Measurements from ENCODE around the gene CAMKK1.

CAMKK1 gene

DNA sequence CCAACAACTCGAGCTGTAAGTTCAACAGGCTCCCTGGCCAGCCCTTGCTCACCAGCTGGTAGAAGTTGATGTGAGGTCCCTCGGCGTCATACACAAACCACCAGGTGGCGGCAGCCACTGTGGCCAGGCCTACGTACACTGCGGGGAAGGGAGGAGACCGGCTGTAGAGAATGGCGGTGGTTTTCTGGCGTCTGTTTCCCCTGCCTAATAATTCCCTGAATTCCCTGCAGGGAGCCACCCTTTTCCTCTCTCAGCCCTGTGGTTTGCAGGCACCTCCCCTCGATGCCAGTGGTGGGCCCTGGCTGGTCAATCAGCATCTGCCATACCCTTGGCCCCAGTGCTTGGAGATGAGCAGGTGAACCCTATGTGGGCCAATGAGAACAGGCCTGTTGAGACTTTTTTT is 42.3 kb upstream of the CAMKK1 start:
- no peak for TF ChIP-seq POLR2AphosphoS5 (IDR thresholded peaks at IDR 0.05; ENCODE audit: low read depth, low read length)
- TF ChIP-seq, protein P1, sequence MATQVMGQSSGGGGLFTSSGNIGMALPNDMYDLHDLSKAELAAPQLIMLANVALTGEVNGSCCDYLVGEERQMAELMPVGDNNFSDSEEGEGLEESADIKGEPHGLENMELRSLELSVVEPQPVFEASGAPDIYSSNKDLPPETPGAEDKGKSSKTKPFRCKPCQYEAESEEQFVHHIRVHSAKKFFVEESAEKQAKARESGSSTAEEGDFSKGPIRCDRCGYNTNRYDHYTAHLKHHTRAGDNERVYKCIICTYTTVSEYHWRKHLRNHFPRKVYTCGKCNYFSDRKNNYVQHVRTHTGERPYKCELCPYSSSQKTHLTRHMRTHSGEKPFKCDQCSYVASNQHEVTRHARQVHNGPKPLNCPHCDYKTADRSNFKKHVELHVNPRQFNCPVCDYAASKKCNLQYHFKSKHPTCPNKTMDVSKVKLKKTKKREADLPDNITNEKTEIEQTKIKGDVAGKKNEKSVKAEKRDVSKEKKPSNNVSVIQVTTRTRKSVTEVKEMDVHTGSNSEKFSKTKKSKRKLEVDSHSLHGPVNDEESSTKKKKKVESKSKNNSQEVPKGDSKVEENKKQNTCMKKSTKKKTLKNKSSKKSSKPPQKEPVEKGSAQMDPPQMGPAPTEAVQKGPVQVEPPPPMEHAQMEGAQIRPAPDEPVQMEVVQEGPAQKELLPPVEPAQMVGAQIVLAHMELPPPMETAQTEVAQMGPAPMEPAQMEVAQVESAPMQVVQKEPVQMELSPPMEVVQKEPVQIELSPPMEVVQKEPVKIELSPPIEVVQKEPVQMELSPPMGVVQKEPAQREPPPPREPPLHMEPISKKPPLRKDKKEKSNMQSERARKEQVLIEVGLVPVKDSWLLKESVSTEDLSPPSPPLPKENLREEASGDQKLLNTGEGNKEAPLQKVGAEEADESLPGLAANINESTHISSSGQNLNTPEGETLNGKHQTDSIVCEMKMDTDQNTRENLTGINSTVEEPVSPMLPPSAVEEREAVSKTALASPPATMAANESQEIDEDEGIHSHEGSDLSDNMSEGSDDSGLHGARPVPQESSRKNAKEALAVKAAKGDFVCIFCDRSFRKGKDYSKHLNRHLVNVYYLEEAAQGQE (IDR thresholded peaks at IDR 0.05; ENCODE audit: insufficient read depth in 1 of 2, low read depth in 2 of 2, low read length in 2 of 2), result no peak
- TF ChIP-seq FOXP2 (optimal IDR thresholded peaks at IDR 0.05; ENCODE audit: borderline replicate concordance, extremely low read depth, extremely low read length, insufficient read depth), result peak; percentile 80
- TF ChIP-seq SIN3A (IDR thresholded peaks at IDR 0.05; ENCODE audit: borderline replicate concordance, insufficient read depth, low read length), result no peak
- no peak for TF ChIP-seq TAF1 (IDR thresholded peaks at IDR 0.05; ENCODE audit: borderline replicate concordance, insufficient read depth, low read length)

DNA sequence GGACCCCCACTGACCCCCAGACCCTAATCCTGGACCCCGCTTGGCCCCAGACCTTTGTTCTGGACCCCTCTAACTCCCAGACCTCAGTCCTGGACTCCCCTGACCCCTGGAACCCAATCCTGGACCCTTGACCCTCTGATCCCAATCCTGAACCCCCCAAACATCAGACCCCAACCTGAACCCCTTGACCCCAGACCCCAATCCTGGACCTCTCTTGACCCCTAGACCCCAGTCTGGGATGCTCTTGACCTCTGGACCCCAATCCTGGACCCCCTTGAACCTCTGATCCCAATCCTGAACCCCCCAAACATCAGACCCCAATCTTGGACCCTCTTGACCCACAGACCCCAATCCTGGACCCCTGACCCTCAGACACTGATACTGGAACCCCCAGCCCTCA is 36.9 kb upstream of the CAMKK1 start:
- TF ChIP-seq TAF1 (IDR thresholded peaks at IDR 0.05; ENCODE audit: borderline replicate concordance, insufficient read depth, low read length) (no peak), FOXP2 (optimal IDR thresholded peaks at IDR 0.05; ENCODE audit: borderline replicate concordance, extremely low read depth, extremely low read length, insufficient read depth) (no peak), SIN3A (IDR thresholded peaks at IDR 0.05; ENCODE audit: borderline replicate concordance, insufficient read depth, low read length) (no peak), POLR2AphosphoS5 (IDR thresholded peaks at IDR 0.05; ENCODE audit: low read depth, low read length) (no peak)
- TF ChIP-seq, protein P1 (IDR thresholded peaks at IDR 0.05; ENCODE audit: insufficient read depth in 1 of 2, low read depth in 2 of 2, low read length in 2 of 2), result no peak

DNA sequence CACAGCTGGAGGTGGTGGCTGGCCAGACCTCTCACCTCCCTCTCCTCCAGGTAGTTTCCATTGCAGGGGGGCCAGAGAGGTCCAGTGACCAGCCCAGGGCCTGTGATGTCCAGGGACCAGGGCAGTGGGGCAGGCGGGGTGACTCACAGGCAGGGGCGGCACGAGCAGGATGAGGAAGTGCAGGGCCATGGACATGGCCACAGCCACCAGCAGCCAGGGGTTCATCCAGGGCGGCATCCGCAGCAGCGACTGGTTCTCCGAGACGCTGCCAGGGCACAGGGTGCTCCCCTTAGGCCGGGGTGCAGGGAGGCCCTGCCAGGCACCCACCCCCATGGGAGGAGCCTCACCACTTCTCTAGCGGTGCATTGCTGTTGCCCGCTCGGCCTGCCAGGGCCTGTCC is 36.3 kb upstream of the CAMKK1 start:
- TF ChIP-seq, protein P1 (IDR thresholded peaks at IDR 0.05; ENCODE audit: insufficient read depth in 1 of 2, low read depth in 2 of 2, low read length in 2 of 2), result no peak

DNA sequence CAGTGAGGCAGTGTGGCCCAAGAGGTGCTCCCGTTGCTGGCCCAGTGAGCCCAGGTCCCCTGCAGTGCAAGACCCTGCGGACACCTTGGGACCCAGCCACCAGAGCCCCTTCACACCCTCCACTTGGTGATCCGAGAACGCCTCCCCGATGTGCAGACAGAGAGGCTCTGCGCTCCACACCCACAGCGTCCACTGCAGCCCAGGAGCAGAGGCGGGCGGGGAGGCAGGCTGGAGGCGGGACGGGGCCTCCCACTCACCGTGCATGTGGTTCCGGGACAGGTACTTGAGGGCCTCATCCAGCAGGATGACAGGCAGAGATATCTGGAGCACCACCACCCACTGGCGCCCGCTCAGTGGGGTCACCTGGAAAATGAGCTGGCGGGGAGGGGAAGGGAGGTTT is 35.6 kb upstream of the CAMKK1 start:
- no peak for TF ChIP-seq TAF1 (IDR thresholded peaks at IDR 0.05; ENCODE audit: borderline replicate concordance, insufficient read depth, low read length)
- no peak for TF ChIP-seq SIN3A (IDR thresholded peaks at IDR 0.05; ENCODE audit: borderline replicate concordance, insufficient read depth, low read length)
- no peak for TF ChIP-seq POLR2AphosphoS5 (IDR thresholded peaks at IDR 0.05; ENCODE audit: low read depth, low read length)
- TF ChIP-seq FOXP2 (optimal IDR thresholded peaks at IDR 0.05; ENCODE audit: borderline replicate concordance, extremely low read depth, extremely low read length, insufficient read depth), result no peak
- TF ChIP-seq, protein P1 (IDR thresholded peaks at IDR 0.05; ENCODE audit: insufficient read depth in 1 of 2, low read depth in 2 of 2, low read length in 2 of 2), result no peak

DNA sequence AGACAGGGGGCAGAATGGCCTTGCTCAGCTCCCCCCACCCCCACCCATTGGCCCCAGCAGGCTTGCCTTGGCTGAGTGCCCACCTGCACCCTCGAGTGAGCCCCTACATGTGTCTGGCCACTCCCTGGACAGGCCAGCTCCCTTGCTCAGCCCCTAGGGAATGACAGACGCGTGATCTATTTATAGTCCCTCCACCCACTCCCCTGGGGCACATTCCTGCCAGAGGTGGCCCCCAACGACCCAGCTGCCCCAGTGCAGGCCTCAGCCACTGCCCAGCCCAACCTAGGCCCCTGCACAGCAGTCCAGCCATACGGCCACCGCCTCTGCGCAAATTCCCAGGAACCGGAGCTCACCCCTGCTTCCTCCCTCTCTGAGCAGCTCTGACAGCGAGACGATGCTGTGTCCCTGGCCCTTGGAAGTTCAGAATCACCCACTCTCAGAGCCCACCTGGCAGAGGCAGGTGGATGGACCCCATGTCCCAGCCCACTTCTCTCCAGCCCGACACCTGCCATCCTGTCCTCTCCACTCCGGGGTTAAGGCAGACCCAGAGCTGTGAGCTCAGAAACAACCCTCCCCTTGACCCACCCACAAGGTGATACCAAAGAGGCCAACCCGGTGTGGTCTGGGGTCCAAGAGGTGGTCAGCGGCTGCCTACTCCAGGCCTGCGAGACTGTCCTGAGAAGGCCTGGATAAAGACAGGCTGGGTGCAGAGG is 34.9 kb upstream of the CAMKK1 start:
- TF ChIP-seq, protein P1 (IDR thresholded peaks at IDR 0.05; ENCODE audit: insufficient read depth in 1 of 2, low read depth in 2 of 2, low read length in 2 of 2), result no peak
- no peak for TF ChIP-seq FOXP2 (optimal IDR thresholded peaks at IDR 0.05; ENCODE audit: borderline replicate concordance, extremely low read depth, extremely low read length, insufficient read depth)
- TF ChIP-seq SIN3A (IDR thresholded peaks at IDR 0.05; ENCODE audit: borderline replicate concordance, insufficient read depth, low read length), result no peak
- TF ChIP-seq TAF1 (IDR thresholded peaks at IDR 0.05; ENCODE audit: borderline replicate concordance, insufficient read depth, low read length), result no peak
- TF ChIP-seq POLR2AphosphoS5 (IDR thresholded peaks at IDR 0.05; ENCODE audit: low read depth, low read length), result no peak
